ENCODE results near the gene UCHL3. TPM values are rescaled to one million over a fixed set of nuclear protein-coding genes. Genes with fewer than 3 reads are reported as not detected.
"Not testable (repeated sequence)": the region's sequence is repeated elsewhere in the genome, so short reads cannot be mapped to it uniquely, and the experiment has no call there.

The UCHL3 gene
- polyA plus RNA-seq, 2 of the 4 experiments (the other 2 are of a cell fraction), result 46.6 to 60.7 TPM

GRCh38 chr13:75544681-75545330, 4.8 kb upstream of the UCHL3 start:
- H3K4me2 ChIP-seq, result 0 out of 3 replicates have a peak overlapping the region, but pooled peaks have one; percentile 20
- H3K4me1 ChIP-seq, result peaks cover 11% of the 10 kb centered on the region; the same call in 2 of the 3 replicates
- ChIA-PET CTCF (interaction anchor here (0.6 kb wide), 1 partner anchor 716 kb away, joined by 3 read pairs; no protein-coding TSS in a partner anchor), POLR2A (interaction anchor here (0.8 kb wide), 1 partner anchor 63 kb away, joined by 4 read pairs; the partner anchor contains the start of gene TBC1D4)
- DNase-seq (ENCODE audit: low read depth in 1 of 2, low spot score in 1 of 2) (peak in 1 of 2 experiments; percentile 11), FAIRE-seq (no peak), ATAC-seq (no peak)
- no peak overlapping the region for H3K4me3 ChIP-seq
- no peaks in the 10 kb centered on the region for H3K9me3 ChIP-seq
- WGBS (ENCODE audit: missing lambda C conversion rate), result 74% methylated on average over 10 of the region's 10 CpGs
- TF ChIP-seq CBX2 (IDR thresholded peaks at IDR 0.05; ENCODE audit: borderline replicate concordance, low read depth), result no peak
- no peak for TF ChIP-seq BCL3 (IDR thresholded peaks at IDR 0.05)
- TF ChIP-seq E2F6 (IDR thresholded peaks at IDR 0.05; ENCODE audit: borderline replicate concordance, low read depth), result no peak
- no peak for TF ChIP-seq REST (IDR thresholded peaks at IDR 0.05)
- no peak for TF ChIP-seq CTCF (IDR thresholded peaks at IDR 0.05)
- TF ChIP-seq RCOR1 (IDR thresholded peaks at IDR 0.05; ENCODE audit: low read depth, low read length), result no peak
- no peak for TF ChIP-seq BHLHE40 (IDR thresholded peaks at IDR 0.05; ENCODE audit: low read depth, low read length)
- no peak for TF ChIP-seq SMC3 (IDR thresholded peaks at IDR 0.05)
- no peak for TF ChIP-seq MAZ (IDR thresholded peaks at IDR 0.05; ENCODE audit: borderline replicate concordance, low read depth, low read length)
- no peak for TF ChIP-seq KDM5A (IDR thresholded peaks at IDR 0.05)
- TF ChIP-seq EHF (CRISPR knock-in tag; IDR thresholded peaks at IDR 0.05), result no peak
- TF ChIP-seq HOXB13 (CRISPR knock-in tag; IDR thresholded peaks at IDR 0.05; ENCODE audit: low read depth), result no peak
- TF ChIP-seq RNF2 (IDR thresholded peaks at IDR 0.05; ENCODE audit: borderline replicate concordance, low read depth), result no peak
- TF ChIP-seq POLR2A (IDR thresholded peaks at IDR 0.05; ENCODE audit: low read length), result no peak
- no peak for TF ChIP-seq ZNF302 (CRISPR knock-in tag; IDR thresholded peaks at IDR 0.05)
- TF ChIP-seq FOSL2 (IDR thresholded peaks at IDR 0.05), result no peak
- no peak for TF ChIP-seq FOSL2 (CRISPR knock-in tag; IDR thresholded peaks at IDR 0.05)
- no peak for TF ChIP-seq ZC3H11A (IDR thresholded peaks at IDR 0.05)
- no peak for TF ChIP-seq FOXS1 (CRISPR knock-in tag; IDR thresholded peaks at IDR 0.05)
- no peak overlapping the region for H3K27ac ChIP-seq

- not testable (repeated sequence) for H3K27ac ChIP-seq; H3K4me3 ChIP-seq; DNase-seq (ENCODE audit: low read depth in 1 of 2, low spot score in 1 of 2); H3K9me3 ChIP-seq; ATAC-seq; FAIRE-seq
- Histone ChIP-seq H3K4me1 (peaks cover 12% of the 10 kb centered on the region; the same call in 2 of the 3 replicates), H3K4me2 (0 out of 3 replicates have a peak overlapping the region, but pooled peaks have one; percentile 20)
- ChIA-PET POLR2A (interaction anchor here (0.8 kb wide), 1 partner anchor 63 kb away, joined by 4 read pairs; the partner anchor contains the start of gene TBC1D4), CTCF (interaction anchor here (0.6 to 3.4 kb wide), 2 partner anchors 63 to 716 kb away, joined by 3 to 11 read pairs; partner anchors contain the start of gene TBC1D4)
- WGBS (ENCODE audit: missing lambda C conversion rate), result 87% methylated on average over 14 of the region's 14 CpGs
Observed at GRCh38 chr13:75545386-75545785, 4.2 kb upstream of the UCHL3 start.

All from A549 (cell line).